Esophagus muscularis mucosa (tissue), 4 donors: Measurements from ENCODE around the gene PTGFR. TPM values are rescaled to one million over a fixed set of nuclear protein-coding genes. Genes with fewer than 3 reads are reported as not detected.

Source experiments
- DNase-seq: peaks from one replicate; pipeline ENCODE4 v3.0.0-alpha.2; 2017; ENCODE audit errors: extremely low spot score
- H3K27ac ChIP-seq, 4 donors: fragments of 200-600 bp; sonication (generic); replicated peaks in 1 of 4; 1 replicate in 3 of 4; 2 replicates in 1 of 4; pipeline ENCODE4 v1.5.1; 2016 to 2019; ENCODE audit warnings: mild to moderate bottlenecking in 1 of 4
- H3K27me3 ChIP-seq, 4 donors: fragments of 200-600 bp; sonication (generic); one replicate each; pipeline versions ENCODE4 v1.5.1 to v1.6.0; 2016 to 2019
- H3K36me3 ChIP-seq, 4 donors: fragments of 200-600 bp; sonication (generic); one replicate each; pipeline ENCODE4 v1.5.1; 2016 to 2019
- H3K4me1 ChIP-seq, 4 donors: fragments of 200-600 bp; sonication (generic); one replicate each; pipeline ENCODE4 v1.5.1; 2016 to 2019
- H3K4me3 ChIP-seq, 4 donors: fragments of 200-600 bp; sonication (generic); 1 replicate in 2 of 4; 2 replicates in 2 of 4; pipeline ENCODE4 v1.5.1; 2016 to 2019; ENCODE audit warnings: mild to moderate bottlenecking in 4 of 4, moderate library complexity in 1 of 4
- H3K9me3 ChIP-seq, 4 donors: fragments of 200-600 bp; sonication (generic); 1 replicate in 3 of 4; 2 replicates in 1 of 4; pipeline ENCODE4 v1.5.1; 2016 to 2019
- EP300 ChIP-seq: sonication (generic); formaldehyde crosslinking; IDR thresholded peaks from one replicate; pipeline ENCODE4 v1.6.1; 2017; ENCODE audit warnings: antibody characterized with exemption
- POLR2A ChIP-seq: fragments of 450-650 bp; IDR thresholded peaks from one replicate; pipeline ENCODE4 v1.6.1; 2017; ENCODE audit warnings: antibody characterized with exemption, moderate library complexity, mild to moderate bottlenecking, low read depth
- POLR2AphosphoS5 ChIP-seq, 2 donors: sonication (generic); formaldehyde crosslinking; IDR thresholded peaks; one replicate each; pipeline ENCODE4 v1.6.1; 2017; ENCODE audit warnings: antibody characterized with exemption in 2 of 2
- WGBS: methylation state at CpG from one replicate; pipeline ENCODE4 v1.1.5; 2018; 5-methylcytosine and 5-hydroxymethylcytosine counted together
- intact Hi-C: fragments of 100-400 bp; cut with DNase I; formaldehyde crosslinking; loops from one replicate; pipeline ENCODE4 v1.15.1; 2023
- total RNA-seq, 4 donors: library from RNA; depleted of rRNA; stranded (reverse); fragments of >200 nt; gene quantifications; one replicate each; pipeline versions ENCODE4 v1.1.0 to v1.2.1, GENCODE V29; 2016
- TF ChIP-seq, protein P1 (sequence below), 3 experiments: fragments of 200-600 bp in 2 of 3; fragments of 450-650 bp in 1 of 3; sonication (generic) in 2 of 3; IDR thresholded peaks; one replicate each; pipeline ENCODE4 v1.5.1; 2017 to 2019; ENCODE audit warnings: antibody characterized with exemption in 3 of 3, mild to moderate bottlenecking in 2 of 3, moderate library complexity in 1 of 3

Gene PTGFR
- total RNA-seq, 4 donors from 2014 or later: 2.1 to 3.8 (median 2.8) TPM

DNA sequence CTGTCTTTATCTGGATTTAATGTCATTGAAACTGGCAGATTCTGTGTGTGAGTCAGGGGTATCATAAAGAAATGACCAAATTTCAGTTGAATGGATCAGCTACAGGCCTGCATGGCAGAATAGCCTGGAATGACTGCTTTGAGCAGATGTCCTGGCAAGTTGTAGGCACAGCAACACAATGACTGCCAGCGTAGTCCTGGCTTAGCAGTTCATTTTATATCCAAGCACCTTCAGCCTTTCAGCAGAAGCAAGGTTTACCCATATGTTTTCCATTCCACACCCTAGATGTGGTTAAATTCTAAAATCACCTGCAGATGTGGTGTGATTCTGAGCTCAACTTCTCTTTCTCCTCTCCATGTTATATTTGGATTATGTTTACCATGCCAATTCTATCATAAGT, 22.3 kb upstream of the PTGFR start:
- intact Hi-C loops: no loop called here
- no peak overlapping the region for H3K4me3 ChIP-seq
- peaks cover 0 to 2% (median 0%) of the 10 kb centered on the region in 4 donors for H3K9me3 ChIP-seq
- WGBS: 89% methylated on average over 1 of the region's 1 CpG
- TF ChIP-seq, protein P1, sequence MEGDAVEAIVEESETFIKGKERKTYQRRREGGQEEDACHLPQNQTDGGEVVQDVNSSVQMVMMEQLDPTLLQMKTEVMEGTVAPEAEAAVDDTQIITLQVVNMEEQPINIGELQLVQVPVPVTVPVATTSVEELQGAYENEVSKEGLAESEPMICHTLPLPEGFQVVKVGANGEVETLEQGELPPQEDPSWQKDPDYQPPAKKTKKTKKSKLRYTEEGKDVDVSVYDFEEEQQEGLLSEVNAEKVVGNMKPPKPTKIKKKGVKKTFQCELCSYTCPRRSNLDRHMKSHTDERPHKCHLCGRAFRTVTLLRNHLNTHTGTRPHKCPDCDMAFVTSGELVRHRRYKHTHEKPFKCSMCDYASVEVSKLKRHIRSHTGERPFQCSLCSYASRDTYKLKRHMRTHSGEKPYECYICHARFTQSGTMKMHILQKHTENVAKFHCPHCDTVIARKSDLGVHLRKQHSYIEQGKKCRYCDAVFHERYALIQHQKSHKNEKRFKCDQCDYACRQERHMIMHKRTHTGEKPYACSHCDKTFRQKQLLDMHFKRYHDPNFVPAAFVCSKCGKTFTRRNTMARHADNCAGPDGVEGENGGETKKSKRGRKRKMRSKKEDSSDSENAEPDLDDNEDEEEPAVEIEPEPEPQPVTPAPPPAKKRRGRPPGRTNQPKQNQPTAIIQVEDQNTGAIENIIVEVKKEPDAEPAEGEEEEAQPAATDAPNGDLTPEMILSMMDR (IDR thresholded peaks at IDR 0.05): no peak
- TF ChIP-seq POLR2A: no peak
- no peak for TF ChIP-seq POLR2AphosphoS5 (IDR thresholded peaks at IDR 0.05)
- no peak for TF ChIP-seq EP300
- H3K27me3 ChIP-seq: no peaks in the 10 kb centered on the region
- H3K27ac ChIP-seq: no peak overlapping the region
- H3K36me3 ChIP-seq: no peaks in the 10 kb centered on the region
- H3K4me1 ChIP-seq: no peaks in the 10 kb centered on the region
- no peak for DNase-seq

DNA sequence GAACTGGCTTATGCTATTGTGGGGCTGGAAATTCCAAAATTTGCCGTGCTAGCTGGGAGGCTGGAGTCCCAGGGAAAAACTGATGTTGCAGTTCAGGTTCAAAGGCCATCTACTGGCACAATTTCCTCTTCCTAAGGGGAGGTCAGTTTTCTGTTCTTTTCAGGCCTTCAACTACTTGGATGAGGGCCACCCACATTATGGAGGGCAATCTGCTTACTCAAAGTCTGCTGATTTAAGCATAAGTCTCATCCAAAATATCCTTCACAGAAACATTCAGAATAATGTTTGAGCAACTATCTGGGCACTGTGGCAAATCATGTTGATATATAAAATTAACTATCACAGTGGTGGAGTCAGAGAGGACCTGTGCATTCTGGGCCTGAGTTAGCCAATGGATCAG, 21.2 kb upstream of the PTGFR start:
- no peak overlapping the region for H3K4me3 ChIP-seq
- intact Hi-C loops: no loop called here
- no peaks in the 10 kb centered on the region for H3K36me3 ChIP-seq
- H3K27me3 ChIP-seq: no peaks in the 10 kb centered on the region
- no peaks in the 10 kb centered on the region for H3K9me3 ChIP-seq
- no peaks in the 10 kb centered on the region for H3K4me1 ChIP-seq
- TF ChIP-seq EP300 (no peak), POLR2AphosphoS5 (IDR thresholded peaks at IDR 0.05) (no peak), POLR2A (no peak)
- TF ChIP-seq, protein P1 (IDR thresholded peaks at IDR 0.05): no peak
- 83% methylated on average over 1 of the region's 1 CpG for WGBS
- DNase-seq: no peak
- H3K27ac ChIP-seq: no peak overlapping the region

DNA sequence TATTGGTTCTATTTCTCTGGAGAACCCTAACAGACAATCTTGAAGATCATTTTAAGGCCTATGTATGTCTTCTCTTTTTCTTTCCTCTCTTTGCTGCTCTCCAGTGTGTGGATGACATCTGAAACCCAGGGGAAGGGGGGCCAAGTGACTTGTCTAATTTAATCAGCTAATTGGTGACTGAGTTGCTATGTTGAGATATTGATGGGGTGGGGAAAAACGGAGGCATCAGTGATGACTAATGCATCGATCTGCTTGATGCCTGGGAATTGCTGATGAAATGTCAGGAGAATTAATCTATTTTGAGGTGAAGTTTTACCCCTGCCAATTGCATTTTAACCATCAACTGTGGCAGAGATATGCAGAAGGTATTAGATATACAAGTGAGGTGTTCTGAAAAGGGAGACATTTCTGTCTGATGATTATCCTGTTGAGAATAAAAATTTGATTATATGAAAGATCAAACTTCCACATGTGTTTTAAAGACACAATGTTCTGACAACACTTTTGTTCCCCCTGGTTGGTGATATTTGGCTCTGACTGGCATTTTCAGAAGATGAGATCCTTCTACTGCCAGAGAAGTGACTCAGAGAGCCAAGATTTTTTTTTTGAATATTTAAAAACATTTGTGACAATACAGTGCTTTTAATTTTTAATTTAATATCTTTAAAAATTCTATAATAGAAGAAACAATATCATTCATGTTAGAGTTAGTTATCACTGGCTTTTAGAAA, 18.7 kb upstream of the PTGFR start:
- Histone ChIP-seq H3K27me3 (no peaks in the 10 kb centered on the region), H3K4me1 (no peaks in the 10 kb centered on the region), H3K9me3 (no peaks in the 10 kb centered on the region), H3K36me3 (no peaks in the 10 kb centered on the region), H3K4me3 (no peak overlapping the region), H3K27ac (no peak overlapping the region)
- intact Hi-C loops: no loop called here
- TF ChIP-seq, protein P1 (IDR thresholded peaks at IDR 0.05): no peak
- no peak for TF ChIP-seq POLR2A
- TF ChIP-seq EP300: no peak
- no peak for TF ChIP-seq POLR2AphosphoS5 (IDR thresholded peaks at IDR 0.05)
- DNase-seq: no peak
- 85% methylated on average over 2 of the region's 2 CpGs for WGBS

DNA sequence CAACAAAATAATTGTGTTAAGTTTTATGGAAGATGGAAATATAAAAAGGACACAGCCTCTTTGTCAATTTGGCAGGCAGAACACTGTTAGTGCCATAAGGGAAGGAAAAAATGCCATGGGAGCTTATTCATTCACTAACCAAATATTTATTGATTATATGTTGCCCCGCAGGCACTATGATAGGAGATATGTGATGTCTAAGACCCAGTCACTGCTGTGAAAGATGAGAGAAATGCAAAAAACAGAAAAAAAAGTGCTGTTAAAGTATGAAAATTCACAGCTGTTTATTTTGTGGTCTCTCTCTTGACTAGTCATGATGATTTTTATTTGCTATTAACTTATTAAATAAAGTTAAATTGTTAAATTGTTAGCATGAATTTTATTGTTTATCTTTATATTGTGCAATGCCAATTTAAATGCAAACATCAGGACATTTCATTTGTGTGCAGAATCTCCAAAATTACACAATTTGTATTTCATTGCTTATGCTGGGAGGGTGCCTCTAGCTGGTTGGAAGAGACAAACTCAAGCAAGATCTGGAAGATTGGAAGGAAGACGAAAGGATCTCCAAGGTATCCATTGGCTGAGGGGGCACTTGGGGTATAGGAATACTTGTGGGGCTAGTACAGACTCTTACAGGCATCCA, 17.8 kb upstream of the PTGFR start:
- intact Hi-C loops: no loop called here
- no peak for TF ChIP-seq EP300
- TF ChIP-seq POLR2A: no peak
- TF ChIP-seq, protein P1 (IDR thresholded peaks at IDR 0.05): no peak
- TF ChIP-seq POLR2AphosphoS5 (IDR thresholded peaks at IDR 0.05): no peak
- no peak for DNase-seq
- WGBS: 80% methylated on average over 2 of the region's 2 CpGs
- Histone ChIP-seq H3K4me1 (no peaks in the 10 kb centered on the region), H3K27me3 (no peaks in the 10 kb centered on the region), H3K4me3 (no peak overlapping the region), H3K36me3 (no peaks in the 10 kb centered on the region), H3K9me3 (no peaks in the 10 kb centered on the region), H3K27ac (no peak overlapping the region)
